Measurements from ENCODE around the gene PIK3CB.
"Not testable (repeated sequence)": the region's sequence is repeated elsewhere in the genome, so short reads cannot be mapped to it uniquely, and the experiment has no call there.

Gene PIK3CB

GRCh38 chr3:138761002-138761401 lies 73.7 kb downstream of the PIK3CB start:
- DNase-seq (ENCODE audit: low read depth in 2 of 2): no peak

GRCh38 chr3:138748190-138748589 lies 86.5 kb downstream of the PIK3CB start:
- no peak for DNase-seq (ENCODE audit: low read depth in 2 of 2)

- DNase-seq (ENCODE audit: low read depth in 2 of 2): no peak
Observed at GRCh38 chr3:138747225-138747624, 87.5 kb downstream of the PIK3CB start.

- DNase-seq (ENCODE audit: low read depth in 2 of 2): no peak
Observed at GRCh38 chr3:138740072-138740471, 94.7 kb downstream of the PIK3CB start.

DNA sequence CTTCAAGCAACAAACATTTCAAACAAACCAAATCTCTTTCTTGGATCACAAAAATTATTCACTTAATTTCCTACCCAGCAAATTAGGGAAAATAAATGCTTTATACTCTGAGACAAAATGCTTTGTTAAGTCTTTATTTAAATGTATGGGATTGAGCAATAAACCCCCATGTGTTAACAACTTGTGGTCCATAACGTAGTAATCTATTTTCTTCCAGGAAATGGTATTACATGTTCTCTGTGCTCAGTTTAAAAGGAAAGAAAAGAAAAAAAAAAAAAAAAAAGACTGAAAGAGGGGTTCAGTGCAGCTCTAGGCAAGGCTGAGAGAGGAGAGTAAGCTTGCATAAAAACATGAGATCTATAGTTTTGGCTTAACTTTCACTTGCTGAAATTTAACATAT lies 102.3 kb downstream of the PIK3CB start:
- no peak for DNase-seq (ENCODE audit: low read depth in 2 of 2)

GRCh38 chr3:138726946-138727730 lies 107.6 kb downstream of the PIK3CB start:
- DNase-seq (ENCODE audit: low read depth in 2 of 2): no peak

- not testable (repeated sequence) for DNase-seq (ENCODE audit: low read depth in 2 of 2)
Observed at GRCh38 chr3:138726042-138726441, 108.7 kb downstream of the PIK3CB start.

- no peak for DNase-seq (ENCODE audit: low read depth in 2 of 2)
Observed at GRCh38 chr3:138725116-138725515, 109.6 kb downstream of the PIK3CB start.

GRCh38 chr3:138724443-138724842 lies 110.3 kb downstream of the PIK3CB start:
- DNase-seq (ENCODE audit: low read depth in 2 of 2): no peak

DNA sequence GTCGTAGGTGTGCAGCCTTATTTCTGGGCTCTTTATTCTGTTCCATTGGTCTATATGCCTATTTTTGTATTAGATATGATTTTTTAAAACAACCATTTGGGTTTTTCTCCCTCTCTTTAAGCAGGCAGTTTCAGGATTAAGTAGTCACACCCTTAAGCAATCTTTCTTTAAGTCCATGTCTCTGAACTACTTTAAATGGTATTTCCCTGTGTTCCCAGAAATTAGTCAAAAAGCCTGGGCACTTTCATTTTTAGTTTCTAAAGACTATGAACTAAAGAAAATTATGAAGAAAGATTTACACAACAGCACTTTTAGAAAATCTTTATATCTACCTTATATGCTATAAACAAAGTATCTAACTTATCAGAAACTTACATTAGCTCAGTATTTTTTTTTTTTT lies 115.9 kb downstream of the PIK3CB start:
- no peak for DNase-seq (ENCODE audit: low read depth in 2 of 2)

GRCh38 chr3:138717348-138717747 lies 117.4 kb downstream of the PIK3CB start:
- no peak for DNase-seq (ENCODE audit: low read depth in 2 of 2)

DNA sequence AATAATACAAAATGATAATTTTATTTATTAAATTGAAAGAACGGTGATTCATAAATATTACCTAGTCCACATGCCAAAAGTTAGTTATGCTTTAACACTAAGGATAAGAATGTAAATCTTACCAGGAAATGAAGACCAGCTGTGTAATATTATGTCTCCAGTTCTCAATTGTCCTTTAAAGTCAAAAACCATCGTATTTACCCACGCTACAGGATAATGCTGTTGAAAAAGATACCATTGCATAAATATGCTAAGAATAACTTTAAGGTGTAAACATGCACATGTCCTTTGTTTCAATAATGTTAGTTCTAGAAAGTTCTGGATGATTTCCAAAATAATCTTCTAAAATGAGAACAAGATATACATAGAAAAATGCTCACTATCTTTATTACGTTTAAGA lies 122.6 kb downstream of the PIK3CB start:
- no peak for DNase-seq (ENCODE audit: low read depth in 2 of 2)

- DNase-seq (ENCODE audit: low read depth in 2 of 2): no peak
Observed at GRCh38 chr3:138705675-138706074, 129.1 kb downstream of the PIK3CB start.

GRCh38 chr3:138696666-138697370 lies 137.9 kb downstream of the PIK3CB start:
- DNase-seq (ENCODE audit: low read depth in 2 of 2): no peak

DNA sequence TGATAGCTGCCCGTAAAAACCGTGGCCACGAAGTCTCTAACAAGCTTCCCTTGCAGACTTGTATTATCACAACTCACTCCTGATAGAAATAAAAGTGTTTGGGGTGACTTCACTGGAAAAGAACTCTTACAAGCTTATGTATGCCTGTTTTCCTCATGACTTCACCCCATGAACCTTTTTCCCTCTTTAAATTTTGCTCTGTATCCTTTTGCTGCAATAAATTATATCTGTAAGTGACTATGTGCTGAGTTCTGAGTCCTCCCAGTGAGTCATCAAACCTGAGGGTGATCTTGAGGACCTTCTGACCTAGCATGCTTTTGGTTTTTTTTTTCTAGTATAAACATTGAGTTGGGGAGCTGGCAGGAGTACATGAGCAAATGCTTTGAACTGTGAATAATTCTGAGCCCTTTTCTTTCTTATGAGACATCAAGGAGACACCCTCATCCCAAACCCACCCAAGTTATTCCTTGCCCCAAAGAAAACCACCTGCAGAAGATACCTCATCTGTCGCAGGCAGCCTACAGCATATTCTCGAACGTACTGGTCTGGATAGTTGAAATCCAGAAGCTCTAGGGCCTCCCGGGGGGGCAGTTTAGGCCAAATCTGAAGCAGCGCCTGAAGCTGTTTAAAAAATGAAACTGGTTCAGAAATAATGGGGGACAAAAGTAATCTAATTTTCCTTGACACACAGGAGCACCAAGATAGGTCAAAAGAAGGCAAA lies 140.3 kb downstream of the PIK3CB start:
- no peak for DNase-seq (ENCODE audit: low read depth in 2 of 2)

GRCh38 chr3:138692152-138692551 lies 142.6 kb downstream of the PIK3CB start:
- no peak for DNase-seq (ENCODE audit: low read depth in 2 of 2)

DNA sequence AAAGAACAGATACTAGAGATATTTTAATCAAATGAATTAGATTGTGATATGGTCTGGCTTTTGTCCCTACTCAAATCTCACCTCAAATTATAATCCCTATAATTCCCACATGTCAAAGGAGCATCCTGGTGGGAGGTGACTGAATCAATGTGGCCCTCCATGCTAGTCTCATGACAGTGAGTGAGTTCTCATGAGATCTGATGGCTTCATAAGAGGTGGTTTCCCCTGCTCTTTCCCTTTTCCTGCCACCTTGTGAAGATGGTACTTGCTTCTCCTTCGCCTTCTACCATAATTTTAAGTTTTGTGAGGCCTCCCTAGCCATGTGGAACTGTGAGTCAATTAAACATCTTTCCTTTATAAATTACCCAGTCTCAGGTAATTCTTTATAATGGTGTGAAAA lies 143.4 kb downstream of the PIK3CB start:
- DNase-seq (ENCODE audit: low read depth in 2 of 2): no peak

GRCh38 chr3:138690036-138690435 lies 144.7 kb downstream of the PIK3CB start:
- no peak for DNase-seq (ENCODE audit: low read depth in 2 of 2)

DNA sequence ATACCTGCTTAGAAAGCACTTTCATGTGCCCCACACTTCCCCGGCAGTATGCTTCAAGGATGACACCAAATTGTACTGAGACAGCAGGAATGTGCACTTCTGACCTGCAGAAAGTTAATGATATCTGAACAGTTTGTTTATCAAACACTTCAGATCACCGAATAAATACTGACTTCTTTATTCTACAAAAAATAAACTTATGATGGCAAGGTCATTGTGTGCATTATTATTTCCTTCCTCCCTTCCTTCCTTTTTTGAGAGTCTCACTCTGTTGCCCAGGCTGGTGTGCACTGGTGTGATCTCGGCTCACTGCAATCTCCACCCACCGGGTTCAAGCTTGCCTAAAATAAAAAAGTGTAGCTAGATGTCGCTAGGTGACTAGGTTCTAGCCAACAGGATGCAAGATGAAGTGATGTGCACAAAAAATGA lies 145.8 kb downstream of the PIK3CB start:
- no peak for DNase-seq (ENCODE audit: low read depth in 2 of 2)

- no peak for DNase-seq (ENCODE audit: low read depth in 2 of 2)
Observed at GRCh38 chr3:138687236-138687635, 147.5 kb downstream of the PIK3CB start.

DNA sequence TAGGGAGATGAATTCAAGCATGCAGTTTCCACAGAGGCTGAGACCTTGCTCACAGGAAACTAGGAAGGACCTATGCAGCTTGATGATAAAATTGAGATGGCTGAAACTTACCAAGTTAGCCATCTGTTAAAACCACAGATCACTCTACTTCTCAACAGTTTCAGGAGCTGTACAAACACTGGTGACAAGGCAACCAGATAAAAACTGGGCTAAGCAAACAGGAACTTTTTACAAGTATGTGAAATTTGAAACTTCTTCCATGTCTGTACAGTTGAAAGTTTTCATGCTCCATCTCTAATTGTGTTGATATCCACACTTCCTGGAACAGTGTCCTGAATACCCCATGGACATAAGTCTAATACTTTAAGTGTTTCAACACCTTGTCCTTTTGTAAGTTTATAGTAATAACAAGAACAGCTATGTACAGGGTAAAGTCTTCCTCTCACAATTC lies 147.9 kb downstream of the PIK3CB start:
- no peak for DNase-seq (ENCODE audit: low read depth in 2 of 2)

DNA sequence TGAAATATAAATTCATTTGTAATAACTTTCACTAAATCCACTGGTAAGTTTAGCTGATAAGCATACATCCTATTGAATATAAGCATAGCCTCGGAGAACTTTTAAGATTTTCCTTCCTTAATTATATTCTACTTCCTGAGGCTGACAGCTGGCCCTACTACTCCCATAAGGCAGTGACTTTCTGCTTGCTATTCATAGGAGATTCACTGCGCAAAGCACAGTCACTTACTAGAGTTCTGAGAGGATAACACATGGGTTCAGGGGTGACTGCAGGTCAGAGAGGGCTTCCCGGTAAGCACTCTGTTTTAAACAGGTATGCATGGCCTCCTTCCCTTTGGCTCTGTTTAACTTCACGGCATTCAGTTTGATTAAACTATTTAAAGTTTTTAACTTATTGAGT lies 150.3 kb downstream of the PIK3CB start:
- DNase-seq (ENCODE audit: low read depth in 2 of 2): no peak

GRCh38 chr3:138682648-138683047 lies 152.1 kb downstream of the PIK3CB start:
- DNase-seq (ENCODE audit: low read depth in 2 of 2): no peak
